SK-N-SH (cell line): ENCODE data around the gene PIK3R5. TPM values are rescaled to one million over a fixed set of nuclear protein-coding genes. Genes with fewer than 3 reads are reported as not detected.

Experiments used
- CTCF ChIA-PET: fragments of 300-600, 350-600 bp; formaldehyde crosslinking; extraction: SDS; loops from one replicate; lab custom pipeline; 2021; lab: Yijun Ruan, JAX
- POLR2A ChIA-PET: fragments of 350-600 bp; sonication (Branson Sonifier 250); formaldehyde crosslinking; extraction: SDS; loops from one replicate; lab custom pipeline; 2020; ENCODE audit warnings: antibody characterized with exemption, inconsistent platforms; lab: Yijun Ruan, JAX
- DNase-seq: peaks from one replicate; pipeline ENCODE4 v3.0.0; 2012
- H2AFZ ChIP-seq: fragments of 200-600 bp; sonication (generic); 2 replicates; pipeline ENCODE4 v1.8.1; 2016; ENCODE audit warnings: antibody characterized with exemption, mild to moderate bottlenecking, low read depth
- H3F3A ChIP-seq: fragments of 200-600 bp; sonication (generic); replicated peaks from 2 replicates; pipeline ENCODE3; 2016; ENCODE audit warnings: antibody characterized with exemption, mild to moderate bottlenecking; ENCODE audit not compliant: insufficient read depth
- H3K27ac ChIP-seq, 2 experiments: fragments of 200-500 bp in 1 of 2; fragments of 200-600 bp in 1 of 2; sonication (Bioruptor generic) in 1 of 2; sonication (generic), shearing (Covaris generic) in 1 of 2; 2 replicates each; pipeline versions ENCODE4 v1.5.1 to v1.6.1; 2014 to 2016; ENCODE audit warnings: low read depth in 2 of 2, inconsistent platforms in 1 of 2, low read length in 1 of 2, mild to moderate bottlenecking in 1 of 2, mixed read lengths in 1 of 2
- H3K27me3 ChIP-seq: fragments of 200-600 bp; sonication (generic), shearing (Covaris generic); 2 replicates; pipeline ENCODE4 v1.6.1; 2016; ENCODE audit warnings: mixed run types; ENCODE audit not compliant: insufficient read depth
- H3K36me3 ChIP-seq, 2 experiments: fragments of 200-500 bp in 1 of 2; fragments of 200-600 bp in 1 of 2; sonication (Bioruptor generic) in 1 of 2; sonication (generic) in 1 of 2; replicated peaks in 1 of 2; 2 replicates each; pipeline versions ENCODE3 to v1.5.1; 2014 to 2016; ENCODE audit warnings: low read length in 1 of 2, mild to moderate bottlenecking in 1 of 2; ENCODE audit not compliant: insufficient read depth in 2 of 2, control insufficient read depth in 1 of 2
- H3K4me1 ChIP-seq, 2 experiments: fragments of 200-500 bp in 1 of 2; fragments of 200-600 bp in 1 of 2; sonication (Bioruptor generic) in 1 of 2; sonication (generic), shearing (Covaris generic) in 1 of 2; 2 replicates each; pipeline versions ENCODE4 v1.5.1 to v1.6.1; 2014 to 2016; ENCODE audit warnings: low read depth in 1 of 2, low read length in 1 of 2, mixed run types in 1 of 2; ENCODE audit not compliant: insufficient read depth in 2 of 2, control insufficient read depth in 1 of 2
- H3K4me2 ChIP-seq: fragments of 200-600 bp; sonication (generic), shearing (Covaris generic); 2 replicates; pipeline ENCODE4 v1.6.1; 2017; ENCODE audit warnings: mixed run types
- H3K4me3 ChIP-seq, 2 experiments: fragments of 200-500 bp in 1 of 2; fragments of 200-600 bp in 1 of 2; sonication (Bioruptor generic) in 1 of 2; sonication (generic), shearing (Covaris generic) in 1 of 2; 2 replicates each; pipeline versions ENCODE4 v1.5.1 to v1.8.1; 2014 to 2016; ENCODE audit warnings: low read depth in 2 of 2, inconsistent platforms in 1 of 2, low read length in 1 of 2, mild to moderate bottlenecking in 1 of 2, mixed read lengths in 1 of 2, moderate library complexity in 1 of 2
- H3K79me2 ChIP-seq: fragments of 200-600 bp; sonication (generic); 2 replicates; pipeline ENCODE4 v1.8.1; 2017; ENCODE audit warnings: mild to moderate bottlenecking; ENCODE audit not compliant: insufficient read depth
- H3K9ac ChIP-seq: fragments of 200-600 bp; sonication (generic); 2 replicates; pipeline ENCODE4 v1.6.1; 2017; ENCODE audit warnings: mixed run types
- H3K9me2 ChIP-seq: fragments of 200-600 bp; sonication (generic); 2 replicates; pipeline ENCODE4 v1.6.1; 2017; ENCODE audit warnings: mixed run types
- H3K9me3 ChIP-seq: fragments of 200-600 bp; sonication (generic); 2 replicates; pipeline ENCODE4 v1.6.1; 2017; ENCODE audit warnings: mixed run types, mild to moderate bottlenecking, moderate library complexity
- H4K20me1 ChIP-seq: fragments of 200-600 bp; sonication (generic); 2 replicates; pipeline ENCODE4 v1.6.1; 2017; ENCODE audit warnings: mild to moderate bottlenecking, mixed run types; ENCODE audit not compliant: insufficient read depth
- CTCF ChIP-seq: fragments of 200-600 bp; sonication (generic); IDR thresholded peaks from 2 replicates; pipeline ENCODE4 v1.6.1; 2017; ENCODE audit warnings: antibody characterized with exemption, mild to moderate bottlenecking, moderate library complexity
- ELF1 ChIP-seq: IDR thresholded peaks from 2 replicates; pipeline ENCODE4 v1.4.0; 2012
- EP300 ChIP-seq, 2 experiments: IDR thresholded peaks; 2 replicates each; pipeline versions ENCODE4 v1.4.0 to v1.6.1; 2012; ENCODE audit warnings: borderline replicate concordance in 1 of 2, low read depth in 1 of 2, low read length in 1 of 2
- EZH2phosphoT487 ChIP-seq: fragments of 200-600 bp; sonication (generic); IDR thresholded peaks from 2 replicates; pipeline ENCODE4 v1.6.1; 2017; ENCODE audit warnings: low read depth, mixed run types, mild to moderate bottlenecking, antibody characterized with exemption, moderate library complexity, borderline replicate concordance
- FOSL2 ChIP-seq: IDR thresholded peaks from 2 replicates; pipeline ENCODE4 v1.4.0; 2012; ENCODE audit warnings: low read depth, mild to moderate bottlenecking, moderate library complexity, borderline replicate concordance
- FOXM1 ChIP-seq: IDR thresholded peaks from 2 replicates; pipeline ENCODE4 v1.4.0; 2012; ENCODE audit warnings: low read depth, mild to moderate bottlenecking
- GABPA ChIP-seq: IDR thresholded peaks from 2 replicates; pipeline ENCODE4 v1.4.0; 2012; ENCODE audit warnings: low read depth, mild to moderate bottlenecking
- GATA2 ChIP-seq: sonication (generic); formaldehyde crosslinking; IDR thresholded peaks from 2 replicates; pipeline ENCODE4 v1.5.0; 2020; ENCODE audit warnings: mild to moderate bottlenecking, missing genetic modification reagents
- JUND ChIP-seq: IDR thresholded peaks from 2 replicates; pipeline ENCODE4 v1.4.0; 2012
- MAX ChIP-seq: IDR thresholded peaks from 2 replicates; pipeline ENCODE4 v1.4.0; 2012; ENCODE audit warnings: low read depth
- NRF1 ChIP-seq: IDR thresholded peaks from 2 replicates; pipeline ENCODE4 v1.6.1; 2012; ENCODE audit warnings: low read depth, mild to moderate bottlenecking, low read length
- POLR2AphosphoS5 ChIP-seq: IDR thresholded peaks from 2 replicates; pipeline ENCODE4 v1.6.1; 2012; ENCODE audit warnings: low read depth, low read length
- RCOR1 ChIP-seq: fragments of 150-350 bp; IDR thresholded peaks from 2 replicates; pipeline ENCODE4 v1.6.1; 2017; ENCODE audit warnings: antibody characterized with exemption, low read length
- RXRA ChIP-seq: IDR thresholded peaks from 2 replicates; pipeline ENCODE4 v1.4.0; 2012; ENCODE audit warnings: low read depth, mild to moderate bottlenecking, borderline replicate concordance
- TAF1 ChIP-seq: IDR thresholded peaks from 2 replicates; pipeline ENCODE4 v1.6.1; 2012; ENCODE audit warnings: low read depth, mild to moderate bottlenecking, low read length, moderate library complexity, borderline replicate concordance
- TCF12 ChIP-seq: IDR thresholded peaks from 2 replicates; pipeline ENCODE4 v1.4.0; 2012
- USF1 ChIP-seq: IDR thresholded peaks from 2 replicates; pipeline ENCODE4 v1.4.0; 2012; ENCODE audit warnings: low read depth, borderline replicate concordance
- YY1 ChIP-seq: IDR thresholded peaks from 2 replicates; pipeline ENCODE4 v1.4.0; 2012; ENCODE audit warnings: low read depth, mild to moderate bottlenecking
- WGBS: methylation state at CpG from one replicate; pipeline ENCODE4 v1.1.6; 2017; ENCODE audit warnings: low lambda C conversion rate; 5-methylcytosine and 5-hydroxymethylcytosine counted together
- polyA plus RNA-seq, 3 experiments: library from polyadenylated mRNA; depleted of rRNA; stranded (reverse); fragments of >200 nt; gene quantifications; 2 replicates each; pipeline ENCODE4 v1.2.3, GENCODE V29; 2012
- TF ChIP-seq, protein P1 (sequence below): IDR thresholded peaks from 2 replicates; pipeline ENCODE4 v1.4.0; 2012; ENCODE audit warnings: low read depth, borderline replicate concordance

The PIK3R5 gene
- polyA plus RNA-seq, 1 of the 3 experiments (the other 2 are of a cell fraction): not detected

DNA sequence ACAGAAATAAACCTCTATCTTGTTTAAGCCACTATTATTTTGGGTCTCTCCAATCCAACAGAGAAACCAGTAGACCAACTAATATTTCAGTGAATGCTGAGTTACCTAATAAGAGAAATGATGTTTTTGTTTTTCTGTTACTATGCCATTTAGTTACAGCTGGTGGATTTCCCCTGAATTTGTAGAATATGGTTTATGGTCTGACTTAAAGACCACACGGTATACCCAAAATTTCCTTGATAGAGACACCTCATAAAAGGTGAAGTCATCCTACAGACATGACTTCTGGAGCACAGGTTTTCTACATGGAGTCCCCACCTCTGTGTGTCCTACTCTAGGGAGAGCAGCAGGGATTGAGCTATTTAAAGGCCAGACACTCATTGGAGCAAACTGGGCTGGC, 13.3 kb downstream of the PIK3R5 start:
- Histone ChIP-seq H3K9ac (no peak overlapping the region), H2AFZ (no peak overlapping the region), H3K36me3 (no peaks in the 10 kb centered on the region), H3K79me2 (no peaks in the 10 kb centered on the region), H3K9me2 (no peaks in the 10 kb centered on the region), H3K4me1 (no peaks in the 10 kb centered on the region), H3K4me2 (no peak overlapping the region), H3K4me3 (no peak overlapping the region), H3K9me3 (no peaks in the 10 kb centered on the region), H3K27ac (no peak overlapping the region), H3F3A (no peaks in the 10 kb centered on the region), H3K27me3 (peaks cover 20% of the 10 kb centered on the region; the same call in 1 of the 2 replicates), H4K20me1 (no peaks in the 10 kb centered on the region)
- WGBS: 0% methylated on average over 1 of the region's 1 CpG
- POLR2A ChIA-PET: no interaction called here
- no peak for TF ChIP-seq NRF1
- no peak for TF ChIP-seq CTCF
- no peak for TF ChIP-seq USF1
- TF ChIP-seq EZH2phosphoT487: no peak
- TF ChIP-seq, protein P1, sequence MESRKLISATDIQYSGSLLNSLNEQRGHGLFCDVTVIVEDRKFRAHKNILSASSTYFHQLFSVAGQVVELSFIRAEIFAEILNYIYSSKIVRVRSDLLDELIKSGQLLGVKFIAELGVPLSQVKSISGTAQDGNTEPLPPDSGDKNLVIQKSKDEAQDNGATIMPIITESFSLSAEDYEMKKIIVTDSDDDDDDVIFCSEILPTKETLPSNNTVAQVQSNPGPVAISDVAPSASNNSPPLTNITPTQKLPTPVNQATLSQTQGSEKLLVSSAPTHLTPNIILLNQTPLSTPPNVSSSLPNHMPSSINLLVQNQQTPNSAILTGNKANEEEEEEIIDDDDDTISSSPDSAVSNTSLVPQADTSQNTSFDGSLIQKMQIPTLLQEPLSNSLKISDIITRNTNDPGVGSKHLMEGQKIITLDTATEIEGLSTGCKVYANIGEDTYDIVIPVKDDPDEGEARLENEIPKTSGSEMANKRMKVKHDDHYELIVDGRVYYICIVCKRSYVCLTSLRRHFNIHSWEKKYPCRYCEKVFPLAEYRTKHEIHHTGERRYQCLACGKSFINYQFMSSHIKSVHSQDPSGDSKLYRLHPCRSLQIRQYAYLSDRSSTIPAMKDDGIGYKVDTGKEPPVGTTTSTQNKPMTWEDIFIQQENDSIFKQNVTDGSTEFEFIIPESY: no peak
- no peak for TF ChIP-seq MAX
- no peak for TF ChIP-seq TCF12
- TF ChIP-seq JUND: no peak
- no peak for TF ChIP-seq EP300 (IDR thresholded peaks at IDR 0.05; ENCODE audit: borderline replicate concordance in 1 of 2, low read depth in 1 of 2, low read length in 1 of 2)
- no peak for TF ChIP-seq GABPA
- CTCF ChIA-PET: no interaction called here
- no peak for DNase-seq

- H3K9ac ChIP-seq: no peak overlapping the region
- no peaks in the 10 kb centered on the region for H3K9me3 ChIP-seq
- no peaks in the 10 kb centered on the region for H3K36me3 ChIP-seq
- CTCF ChIA-PET: no interaction called here
- H3F3A ChIP-seq: no peaks in the 10 kb centered on the region
- H3K79me2 ChIP-seq: no peaks in the 10 kb centered on the region
- H3K4me1 ChIP-seq: no peaks in the 10 kb centered on the region
- no peak for DNase-seq
- no peak overlapping the region for H3K27ac ChIP-seq
- TF ChIP-seq FOXM1 (no peak), TCF12 (no peak), POLR2AphosphoS5 (no peak), FOSL2 (no peak), YY1 (no peak), ELF1 (no peak), CTCF (no peak), USF1 (no peak), GATA2 (CRISPR knock-in tag) (no peak), RXRA (no peak), TAF1 (no peak), GABPA (no peak), RCOR1 (no peak), NRF1 (no peak)
- TF ChIP-seq, all 33 proteins: peak for 0
- Histone ChIP-seq H3K27me3 (peaks cover 10% of the 10 kb centered on the region; the same call in 1 of the 2 replicates), H3K9me2 (no peaks in the 10 kb centered on the region), H2AFZ (no peak overlapping the region), H4K20me1 (no peaks in the 10 kb centered on the region), H3K4me2 (no peak overlapping the region), H3K4me3 (no peak overlapping the region)
- 8% methylated on average over 4 of the region's 4 CpGs for WGBS
- POLR2A ChIA-PET: no interaction called here
Observed at GRCh38 chr17:8951206-8951605, 14.3 kb downstream of the PIK3R5 start.
